Breast epithelium (tissue), 3 donors: ENCODE results near the gene KCNG2.

Source experiments
- CTCF ChIP-seq, 3 donors: fragments of 450-650 bp; IDR thresholded peaks; one replicate each; pipeline ENCODE4 v1.5.1; 2016 to 2017; ENCODE audit warnings: antibody characterized with exemption in 3 of 3, mild to moderate bottlenecking in 3 of 3, moderate library complexity in 3 of 3
- POLR2A ChIP-seq: fragments of 450-650 bp; IDR thresholded peaks from one replicate; pipeline ENCODE4 v1.6.1; 2016; ENCODE audit warnings: antibody characterized with exemption, mild to moderate bottlenecking, moderate library complexity
- POLR2AphosphoS5 ChIP-seq, 3 donors: sonication (generic); formaldehyde crosslinking; IDR thresholded peaks; one replicate each; pipeline ENCODE4 v1.6.1; 2017; ENCODE audit warnings: antibody characterized with exemption in 3 of 3

GRCh38 chr18:79935098-79935480 lies 137.4 kb downstream of the KCNG2 start:
- TF ChIP-seq CTCF (IDR thresholded peaks at IDR 0.05) (no peak), POLR2A (no peak), POLR2AphosphoS5 (IDR thresholded peaks at IDR 0.05) (no peak)
